A375 (cell line): ENCODE data around the gene PFDN5. TPM values are rescaled to one million over a fixed set of nuclear protein-coding genes. Genes with fewer than 3 reads are reported as not detected.

Source experiments
- total RNA-seq: library from RNA; depleted of rRNA; stranded (reverse); fragments of >200 nt; shearing (Covaris generic); gene quantifications from 2 replicates; pipeline ENCODE4 v1.2.3, GENCODE V29; 2014; rRNA removed

PFDN5 gene
- 589 and 598 TPM in 2 replicates for total RNA-seq

GRCh38 chr12:53295070-53295890 lies at the start of gene PFDN5:
PFDN5 (plus strand) TSS chr12:53295542; CDS start chr12:53295568, 26 bp downstream.

GRCh38 chr12:53267999-53268629 lies 27.2 kb upstream of the PFDN5 start, which contains the start of gene ESPL1:
ESPL1 (plus strand) TSS chr12:53268299; CDS start chr12:53268767, 468 bp downstream.

GRCh38 chr12:53299454-53300180 lies 4.3 kb downstream of the PFDN5 start, which contains the start of gene MYG1:
MYG1 (plus strand) TSS chr12:53299695; CDS start chr12:53299738, 43 bp downstream.

GRCh38 chr12:53336181-53336681 lies 40.9 kb downstream of the PFDN5 start, which contains the start of gene SP7:
SP7 (minus strand) TSS chr12:53336354; CDS start chr12:53335646, 708 bp downstream.

Other genes with a start within 250 kb of the PFDN5 start
- 31.3 and 35.0 TPM in 2 replicates for gene TNS2, start 245.5 kb upstream of the PFDN5 start, total RNA-seq
- 16.9 and 17.5 TPM in 2 replicates for gene SPRYD3, start 216.2 kb upstream of the PFDN5 start, total RNA-seq
- gene IGFBP6, start 197.9 kb upstream of the PFDN5 start, total RNA-seq = 321 and 347 TPM in 2 replicates
- gene SOAT2, start 192.1 kb upstream of the PFDN5 start, total RNA-seq = 0.13 TPM in 1 of 2 replicates, not detected in the other
- 23.5 and 26.3 TPM in 2 replicates for gene ZNF740, start 114.8 kb upstream of the PFDN5 start, total RNA-seq
- gene CSAD, start 114.6 kb upstream of the PFDN5 start, total RNA-seq = 18.5 and 19.8 TPM in 2 replicates
- 2.2 and 5.1 TPM in 2 replicates for gene ITGB7, start 88.3 kb upstream of the PFDN5 start, total RNA-seq
- gene RARG, start 63.3 kb upstream of the PFDN5 start, total RNA-seq = 31.3 and 36.8 TPM in 2 replicates
- 26.7 and 33.5 TPM in 2 replicates for gene ESPL1, start 27.2 kb upstream of the PFDN5 start, total RNA-seq
- gene MYG1, start 4.2 kb downstream of the PFDN5 start, total RNA-seq = 120 and 144 TPM in 2 replicates
- 84.0 and 85.4 TPM in 2 replicates for gene AAAS, start 26.1 kb downstream of the PFDN5 start, total RNA-seq
- not detected in 2 replicates for gene SP7, start 40.8 kb downstream of the PFDN5 start, total RNA-seq
- gene SP1, start 84.6 kb downstream of the PFDN5 start, total RNA-seq = 47.5 and 58.1 TPM in 2 replicates
- gene AMHR2, start 128.3 kb downstream of the PFDN5 start, total RNA-seq = not detected in 2 replicates
- gene PRR13, start 146.2 kb downstream of the PFDN5 start, total RNA-seq = 39.5 and 44.1 TPM in 2 replicates
- gene PCBP2, start 156.6 kb downstream of the PFDN5 start, total RNA-seq = 215 and 216 TPM in 2 replicates
- gene MAP3K12, start 203.9 kb downstream of the PFDN5 start, total RNA-seq = 28.9 and 31.1 TPM in 2 replicates
- 56.9 and 68.1 TPM in 2 replicates for gene TARBP2, start 205.7 kb downstream of the PFDN5 start, total RNA-seq
- gene NPFF, start 211.9 kb downstream of the PFDN5 start, total RNA-seq = not detected in 2 replicates